Astrocyte (in vitro differentiated cells and primary cell): ENCODE data around the gene SSH2. TPM values are rescaled to one million over a fixed set of nuclear protein-coding genes. Genes with fewer than 3 reads are reported as not detected.

Source experiments
- DNase-seq: peaks from one replicate; pipeline ENCODE4 v3.0.0-alpha.2; 2010; ENCODE audit warnings: low read depth
- FAIRE-seq: peaks from 2 replicates; lab custom pipeline; 2011; peaks lifted over from hg19 to GRCh38; lab: Jason Lieb, UNC
- H2AFZ ChIP-seq: 2 replicates; pipeline ENCODE4 v1.6.0; 2012; ENCODE audit warnings: low read depth, low read length, inconsistent platforms
- H3K27ac ChIP-seq: 2 replicates; pipeline ENCODE4 v1.5.1; 2011; ENCODE audit warnings: low read depth, low read length, inconsistent platforms
- H3K27me3 ChIP-seq: 2 replicates; pipeline ENCODE4 v1.6.0; 2011; ENCODE audit warnings: low read length, inconsistent platforms; ENCODE audit not compliant: insufficient read depth
- H3K36me3 ChIP-seq: 2 replicates; pipeline ENCODE4 v1.5.1; 2011; ENCODE audit warnings: low read length, inconsistent platforms; ENCODE audit not compliant: insufficient read depth
- H3K4me1 ChIP-seq: 2 replicates; pipeline ENCODE4 v1.5.1; 2011; ENCODE audit warnings: low read length, inconsistent platforms; ENCODE audit not compliant: insufficient read depth
- H3K4me2 ChIP-seq: 2 replicates; pipeline ENCODE4 v1.6.0; 2012; ENCODE audit warnings: low read length, inconsistent platforms
- H3K4me3 ChIP-seq: 2 replicates; pipeline ENCODE4 v1.5.1; 2011; ENCODE audit warnings: low read depth, mild to moderate bottlenecking, low read length, inconsistent platforms; ENCODE audit not compliant: insufficient read depth
- H3K79me2 ChIP-seq: 2 replicates; pipeline ENCODE4 v1.6.0; 2012; ENCODE audit warnings: mild to moderate bottlenecking, low read length, inconsistent platforms; ENCODE audit not compliant: insufficient read depth
- H3K9ac ChIP-seq: 2 replicates; pipeline ENCODE4 v1.6.0; 2012; ENCODE audit warnings: mild to moderate bottlenecking, low read length, inconsistent platforms
- H3K9me3 ChIP-seq: 2 replicates; pipeline ENCODE4 v1.5.1; 2012; ENCODE audit warnings: low read depth, mild to moderate bottlenecking, low read length, inconsistent platforms; ENCODE audit not compliant: insufficient read depth
- H4K20me1 ChIP-seq: 2 replicates; pipeline ENCODE4 v1.6.0; 2012; ENCODE audit warnings: low read length, inconsistent platforms; ENCODE audit not compliant: insufficient read depth
- H3K27ac Mint-ChIP-seq: one replicate; pipeline ENCODE4 v1.8.0; 2021; ENCODE audit warnings: mild to moderate bottlenecking, mixed read lengths; ENCODE audit not compliant: unreplicated experiment
- H3K27me3 Mint-ChIP-seq: one replicate; pipeline ENCODE4 v1.8.0; 2021; ENCODE audit warnings: low read depth, mixed read lengths; ENCODE audit not compliant: unreplicated experiment
- H3K36me3 Mint-ChIP-seq: one replicate; pipeline ENCODE4 v1.8.0; 2021; ENCODE audit warnings: low read depth, mixed read lengths; ENCODE audit not compliant: unreplicated experiment
- H3K4me1 Mint-ChIP-seq: one replicate; pipeline ENCODE4 v1.8.0; 2021; ENCODE audit warnings: low read depth, mixed read lengths; ENCODE audit not compliant: unreplicated experiment
- H3K4me3 Mint-ChIP-seq: one replicate; pipeline ENCODE4 v1.8.0; 2021; ENCODE audit warnings: mild to moderate bottlenecking, moderate library complexity, mixed read lengths; ENCODE audit not compliant: unreplicated experiment
- H3K9me3 Mint-ChIP-seq: one replicate; pipeline ENCODE4 v1.8.0; 2021; ENCODE audit warnings: mild to moderate bottlenecking, mixed read lengths; ENCODE audit not compliant: unreplicated experiment
- CTCF ChIP-seq: IDR thresholded peaks from 2 replicates; pipeline ENCODE4 v1.5.1; 2011; ENCODE audit warnings: low read depth, mild to moderate bottlenecking, inconsistent platforms, low read length, moderate library complexity; ENCODE audit not compliant: insufficient read depth
- EZH2 ChIP-seq: IDR thresholded peaks from 2 replicates; pipeline ENCODE4 v1.6.1; 2012; ENCODE audit warnings: mild to moderate bottlenecking, low read length, inconsistent platforms; ENCODE audit not compliant: insufficient read depth
- total RNA-seq: library from RNA; stranded (reverse); gene quantifications from 2 replicates; pipeline ENCODE4 v1.2.1, GENCODE V29; 2021

The SSH2 gene
- total RNA-seq, 1 donor from 2014 or later = 31.1 TPM

GRCh38 chr17:29698019-29698777 is 231.8 kb downstream of the SSH2 start:
- Mint-ChIP-seq H3K36me3 (peaks cover 10% of the 10 kb centered on the region), H3K4me1 (no peaks in the 10 kb centered on the region), H3K4me3 (no peak overlapping the region), H3K27ac (no peak overlapping the region), H3K9me3 (no peaks in the 10 kb centered on the region), H3K27me3 (no peaks in the 10 kb centered on the region)
- no peak overlapping the region for H2AFZ ChIP-seq
- H3K9me3 ChIP-seq = no peaks in the 10 kb centered on the region
- H3K9ac ChIP-seq = no peak overlapping the region
- H3K4me2 ChIP-seq = no peak overlapping the region
- H3K4me1 ChIP-seq = no peaks in the 10 kb centered on the region
- no peak overlapping the region for H3K27ac ChIP-seq
- H3K4me3 ChIP-seq = no peak overlapping the region
- H4K20me1 ChIP-seq = no peaks in the 10 kb centered on the region
- FAIRE-seq (no peak), DNase-seq (no peak)
- no peaks in the 10 kb centered on the region for H3K79me2 ChIP-seq
- TF ChIP-seq CTCF (no peak), EZH2 (no peak)
- H3K36me3 ChIP-seq = peaks cover 6% of the 10 kb centered on the region
- H3K27me3 ChIP-seq = no peaks in the 10 kb centered on the region

- no peak overlapping the region for H3K27ac Mint-ChIP-seq
These were observed 232.7 kb downstream of the SSH2 start for GRCh38 chr17:29697371-29697770.

More at GRCh38 chr17:29697371-29697770, 232.7 kb downstream of the SSH2 start:
- Histone ChIP-seq H3K27me3 (no peaks in the 10 kb centered on the region), H3K27ac (no peak overlapping the region), H3K9me3 (no peaks in the 10 kb centered on the region), H3K4me1 (no peaks in the 10 kb centered on the region), H3K4me3 (no peak overlapping the region), H3K4me2 (no peak overlapping the region), H3K79me2 (no peaks in the 10 kb centered on the region), H3K36me3 (peaks cover 2% of the 10 kb centered on the region), H4K20me1 (no peaks in the 10 kb centered on the region), H3K9ac (no peak overlapping the region), H2AFZ (no peak overlapping the region)
- FAIRE-seq = no peak
- Mint-ChIP-seq H3K27me3 (no peaks in the 10 kb centered on the region), H3K4me1 (no peaks in the 10 kb centered on the region), H3K4me3 (no peak overlapping the region), H3K36me3 (peaks cover 5% of the 10 kb centered on the region), H3K9me3 (no peaks in the 10 kb centered on the region)
- no peak for TF ChIP-seq CTCF
- no peak for TF ChIP-seq EZH2
- DNase-seq = no peak
